ENCODE data around the gene LRMDA. TPM values are rescaled to one million over a fixed set of nuclear protein-coding genes. Genes with fewer than 3 reads are reported as not detected.

LRMDA gene
- total and polyA plus RNA-seq, 2 donors (not counting 1 experiment from before 2014, with no cell fraction given) = 0.12 TPM; not detected in 1

DNA sequence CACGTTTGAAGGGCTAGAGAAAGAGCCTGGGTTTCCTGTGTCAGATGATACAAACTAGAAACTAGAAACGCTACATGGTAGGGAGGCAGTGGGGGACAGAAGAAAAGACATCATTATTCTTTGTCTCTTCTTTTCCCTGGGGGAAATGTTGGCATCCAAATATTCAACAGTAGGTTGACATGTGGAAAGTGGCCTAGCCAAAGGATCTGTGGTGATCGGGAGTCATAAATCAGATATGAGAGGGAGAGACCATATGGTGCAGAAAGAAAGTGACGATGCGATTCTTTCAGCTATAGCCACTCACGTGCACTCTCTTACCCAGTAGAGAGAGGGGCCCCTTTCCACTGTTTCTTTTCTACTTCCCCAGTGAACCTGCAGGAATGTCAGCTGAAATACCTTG lies 964.7 kb downstream of the LRMDA start:
- POLR2A ChIA-PET = no interaction called here

DNA sequence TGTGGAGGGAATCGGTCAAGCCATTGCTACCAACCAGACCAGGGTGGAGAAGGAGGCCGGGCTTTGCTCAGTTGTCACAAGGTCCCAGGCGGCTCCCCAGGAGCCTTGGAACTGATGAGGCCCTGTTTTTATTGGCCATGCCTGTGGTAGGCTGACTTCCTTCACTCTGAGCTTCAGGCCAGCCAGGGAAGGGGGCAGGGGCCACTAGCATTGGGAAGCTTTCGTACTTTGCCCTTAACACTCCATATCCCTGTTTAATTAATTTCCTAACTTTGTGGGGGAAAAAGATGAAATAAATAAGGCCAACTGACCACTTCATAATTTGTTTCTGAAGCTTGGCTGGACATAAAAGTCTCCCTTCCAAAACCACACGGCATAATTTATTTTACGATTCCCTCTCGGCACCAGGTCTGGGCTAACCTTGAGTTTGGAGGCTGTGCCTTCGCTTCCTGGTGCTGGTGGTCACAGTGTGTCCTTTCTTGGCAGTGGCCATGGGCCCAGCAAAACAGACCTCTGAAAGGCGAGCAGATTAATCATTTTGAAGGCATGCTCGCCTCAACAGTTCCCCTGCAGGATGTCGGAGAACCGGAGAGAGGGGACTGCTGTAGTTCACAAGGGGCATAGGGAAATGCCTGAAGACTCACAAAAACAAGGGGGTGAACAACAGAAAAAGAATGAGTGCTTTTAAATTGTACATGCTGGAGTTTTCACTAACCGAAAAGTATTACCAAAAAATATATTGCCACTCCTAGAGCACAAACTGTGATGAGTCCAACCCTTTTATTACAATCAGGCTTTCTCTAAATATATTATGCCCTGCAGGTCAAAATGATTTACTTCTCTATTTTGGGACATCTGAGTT lies 966.0 kb downstream of the LRMDA start:
- 90% methylated on average over 10 of the region's 13 CpGs for WGBS (ENCODE audit: insufficient coverage)
- ATAC-seq (ENCODE audit: low read depth) = no peak
- intact Hi-C loops (cut with micrococcal nuclease) = loop anchor here (10.0 kb wide), 1 partner anchor 47 kb away; no protein-coding TSS in a partner anchor
- Histone ChIP-seq H3K79me2 (ENCODE audit: control insufficient read depth, insufficient read depth, low read length) (no peaks in the 10 kb centered on the region), H3K9me3 (ENCODE audit: control extremely low read depth in 1 of 3, control insufficient read depth in 2 of 3, insufficient read depth in 1 of 3, low read length in 2 of 3) (peaks cover 0 to 4% (median 0%) of the 10 kb centered on the region in 3 donors), H3K27ac (ENCODE audit: low read length in 2 of 2) (no peak overlapping the region), H3K4me1 (ENCODE audit: control insufficient read depth in 2 of 2, insufficient read depth in 2 of 2, low read length in 2 of 2) (no peaks in the 10 kb centered on the region), H3K27me3 (replicated peaks in 1 of 4; ENCODE audit: control extremely low read depth in 1 of 4, control insufficient read depth in 3 of 4, insufficient read depth in 4 of 4, low read length in 3 of 4) (no peaks in the 10 kb centered on the region), H3K9ac (ENCODE audit: low read length) (no peak overlapping the region), H2AFZ (ENCODE audit: insufficient read depth, low read depth, low read length, poor library complexity, severe bottlenecking) (no peak overlapping the region), H3K4me3 (ENCODE audit: control extremely low read depth in 1 of 5, extremely low read depth in 1 of 5, insufficient read depth in 1 of 5, low read depth in 2 of 5, low read length in 4 of 5) (no peak overlapping the region), H3K36me3 (replicated peaks in 1 of 2; ENCODE audit: control extremely low read depth in 1 of 2, control insufficient read depth in 1 of 2, extremely low read depth in 1 of 2, insufficient read depth in 2 of 2, low read length in 1 of 2) (no peaks in the 10 kb centered on the region), H4K20me1 (ENCODE audit: control insufficient read depth, insufficient read depth, low read length, poor library complexity, severe bottlenecking) (no peaks in the 10 kb centered on the region), H3K4me2 (replicated peaks; ENCODE audit: low read depth, low read length, poor library complexity, severe bottlenecking) (no peak overlapping the region)
- Mint-ChIP-seq H3K27me3 (no peaks in the 10 kb centered on the region), H3K4me1 (no peaks in the 10 kb centered on the region), H3K4me3 (no peak overlapping the region), H3K9me3 (ENCODE audit: insufficient read depth) (no peaks in the 10 kb centered on the region), H3K27ac (no peak overlapping the region)
- ChIA-PET CTCF (no interaction called here), POLR2A (no interaction called here)
- no peak for DNase-seq
- TF ChIP-seq, protein P1, sequence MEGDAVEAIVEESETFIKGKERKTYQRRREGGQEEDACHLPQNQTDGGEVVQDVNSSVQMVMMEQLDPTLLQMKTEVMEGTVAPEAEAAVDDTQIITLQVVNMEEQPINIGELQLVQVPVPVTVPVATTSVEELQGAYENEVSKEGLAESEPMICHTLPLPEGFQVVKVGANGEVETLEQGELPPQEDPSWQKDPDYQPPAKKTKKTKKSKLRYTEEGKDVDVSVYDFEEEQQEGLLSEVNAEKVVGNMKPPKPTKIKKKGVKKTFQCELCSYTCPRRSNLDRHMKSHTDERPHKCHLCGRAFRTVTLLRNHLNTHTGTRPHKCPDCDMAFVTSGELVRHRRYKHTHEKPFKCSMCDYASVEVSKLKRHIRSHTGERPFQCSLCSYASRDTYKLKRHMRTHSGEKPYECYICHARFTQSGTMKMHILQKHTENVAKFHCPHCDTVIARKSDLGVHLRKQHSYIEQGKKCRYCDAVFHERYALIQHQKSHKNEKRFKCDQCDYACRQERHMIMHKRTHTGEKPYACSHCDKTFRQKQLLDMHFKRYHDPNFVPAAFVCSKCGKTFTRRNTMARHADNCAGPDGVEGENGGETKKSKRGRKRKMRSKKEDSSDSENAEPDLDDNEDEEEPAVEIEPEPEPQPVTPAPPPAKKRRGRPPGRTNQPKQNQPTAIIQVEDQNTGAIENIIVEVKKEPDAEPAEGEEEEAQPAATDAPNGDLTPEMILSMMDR (IDR thresholded peaks at IDR 0.05) = no peak
- TF ChIP-seq EZH2 (IDR thresholded peaks at IDR 0.05; ENCODE audit: borderline replicate concordance, insufficient read depth, low read depth, low read length, poor library complexity, severe bottlenecking) = no peak

More for the DNA sequence above, 964.7 kb downstream of the LRMDA start:
- Histone ChIP-seq H2AFZ (ENCODE audit: insufficient read depth, low read depth, low read length, poor library complexity, severe bottlenecking) (no peak overlapping the region), H4K20me1 (ENCODE audit: control insufficient read depth, insufficient read depth, low read length, poor library complexity, severe bottlenecking) (no peaks in the 10 kb centered on the region), H3K4me1 (ENCODE audit: control insufficient read depth in 2 of 2, insufficient read depth in 2 of 2, low read length in 2 of 2) (no peaks in the 10 kb centered on the region), H3K36me3 (replicated peaks in 1 of 2; ENCODE audit: control extremely low read depth in 1 of 2, control insufficient read depth in 1 of 2, extremely low read depth in 1 of 2, insufficient read depth in 2 of 2, low read length in 1 of 2) (no peaks in the 10 kb centered on the region), H3K4me2 (replicated peaks; ENCODE audit: low read depth, low read length, poor library complexity, severe bottlenecking) (no peak overlapping the region), H3K9me3 (ENCODE audit: control extremely low read depth in 1 of 3, control insufficient read depth in 2 of 3, insufficient read depth in 1 of 3, low read length in 2 of 3) (peaks cover 0 to 4% (median 0%) of the 10 kb centered on the region in 3 donors), H3K4me3 (ENCODE audit: control extremely low read depth in 1 of 5, extremely low read depth in 1 of 5, insufficient read depth in 1 of 5, low read depth in 2 of 5, low read length in 4 of 5) (no peak overlapping the region), H3K27me3 (replicated peaks in 1 of 4; ENCODE audit: control extremely low read depth in 1 of 4, control insufficient read depth in 3 of 4, insufficient read depth in 4 of 4, low read length in 3 of 4) (no peaks in the 10 kb centered on the region), H3K79me2 (ENCODE audit: control insufficient read depth, insufficient read depth, low read length) (no peaks in the 10 kb centered on the region), H3K27ac (ENCODE audit: low read length in 2 of 2) (no peak overlapping the region), H3K9ac (ENCODE audit: low read length) (no peak overlapping the region)
- TF ChIP-seq EZH2 (IDR thresholded peaks at IDR 0.05; ENCODE audit: borderline replicate concordance, insufficient read depth, low read depth, low read length, poor library complexity, severe bottlenecking) = no peak
- TF ChIP-seq, protein P1 (IDR thresholded peaks at IDR 0.05) = no peak
- intact Hi-C loops (cut with micrococcal nuclease) = loop anchor here (10.0 kb wide), 1 partner anchor 49 kb away; no protein-coding TSS in a partner anchor
- Mint-ChIP-seq H3K4me1 (no peaks in the 10 kb centered on the region), H3K9me3 (ENCODE audit: insufficient read depth) (no peaks in the 10 kb centered on the region), H3K27me3 (no peaks in the 10 kb centered on the region), H3K4me3 (no peak overlapping the region), H3K27ac (no peak overlapping the region)
- 14% methylated on average over 1 of the region's 6 CpGs for WGBS (ENCODE audit: insufficient coverage)
- DNase-seq = no peak
- ATAC-seq (ENCODE audit: low read depth) = no peak
- CTCF ChIA-PET = no interaction called here
